GM21515 (cell line): ENCODE results near the gene PTPRN2.
"Not testable (repeated sequence)": the region's sequence is repeated elsewhere in the genome, so short reads cannot be mapped to it uniquely, and the experiment has no call there.

Experiments used
- ATAC-seq: cut with Tn5 transposase; IDR thresholded peaks from one replicate; pipeline ENCODE4 v1.9.1; 2021; ENCODE audit not compliant: unreplicated experiment

PTPRN2 gene

DNA sequence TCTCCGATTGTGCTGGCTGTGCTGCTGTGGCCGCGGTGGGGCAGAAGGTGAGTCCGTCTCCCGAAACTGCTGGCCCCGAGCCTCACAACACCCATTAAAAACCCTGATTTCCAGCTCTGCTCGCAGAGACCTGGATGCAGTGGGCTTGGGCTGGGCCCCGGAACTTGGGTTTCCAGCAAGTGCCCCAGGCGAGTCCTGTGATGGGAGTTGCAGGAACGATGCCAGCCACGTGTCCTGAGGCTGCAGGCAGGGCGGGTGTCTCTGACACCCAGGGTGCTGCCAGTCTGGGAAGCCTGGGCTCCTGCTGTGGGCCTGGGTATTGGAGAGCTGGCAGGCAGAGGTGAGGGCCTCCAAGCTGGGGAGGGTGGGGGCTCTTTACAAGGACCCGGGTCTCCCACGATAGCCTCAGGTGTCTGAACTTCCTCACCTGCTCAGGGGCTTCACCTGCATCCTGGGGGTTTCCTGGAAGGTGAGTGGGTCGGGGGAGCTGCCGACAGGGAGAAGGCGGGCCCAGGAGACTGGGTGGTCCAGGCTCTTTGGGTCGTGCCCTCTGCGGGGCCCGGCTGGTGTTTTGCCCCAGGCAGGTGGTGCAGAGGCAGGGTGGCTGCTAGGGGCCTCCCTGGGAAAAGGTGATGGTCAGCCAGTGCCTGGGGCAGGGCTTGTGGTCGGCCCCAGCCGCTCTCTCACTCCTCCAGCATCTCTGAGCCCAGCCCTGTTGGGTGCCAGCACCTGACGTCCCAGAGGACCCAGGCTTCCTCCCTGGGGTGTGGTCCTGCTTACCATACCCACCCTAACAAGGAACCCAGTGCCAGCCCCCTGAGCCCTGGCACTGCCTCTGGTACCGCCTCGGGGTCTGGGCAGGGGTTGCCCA lies 1070.5 kb downstream of the PTPRN2 start:
- ATAC-seq, result no peak

DNA sequence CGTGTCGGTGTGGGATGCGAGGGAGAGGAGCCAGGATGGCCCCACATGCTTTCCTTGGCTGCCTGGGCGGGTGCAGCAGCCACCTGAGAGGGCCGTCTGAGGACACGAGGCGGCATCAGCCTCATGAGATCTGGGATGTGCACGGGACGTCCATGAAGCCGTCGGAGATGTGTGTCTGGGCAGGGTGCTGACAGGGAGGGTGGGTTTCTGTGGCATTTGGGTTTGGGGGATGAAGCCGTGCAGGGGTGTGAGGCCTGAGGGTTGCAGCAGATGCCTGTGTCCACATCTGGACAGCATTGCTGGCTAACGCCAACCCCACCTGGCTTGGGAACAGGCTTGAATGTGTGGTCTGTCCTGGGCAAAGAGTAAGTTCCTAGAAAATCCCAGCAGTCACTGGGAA lies 1071.3 kb downstream of the PTPRN2 start:
- ATAC-seq, result no peak

DNA sequence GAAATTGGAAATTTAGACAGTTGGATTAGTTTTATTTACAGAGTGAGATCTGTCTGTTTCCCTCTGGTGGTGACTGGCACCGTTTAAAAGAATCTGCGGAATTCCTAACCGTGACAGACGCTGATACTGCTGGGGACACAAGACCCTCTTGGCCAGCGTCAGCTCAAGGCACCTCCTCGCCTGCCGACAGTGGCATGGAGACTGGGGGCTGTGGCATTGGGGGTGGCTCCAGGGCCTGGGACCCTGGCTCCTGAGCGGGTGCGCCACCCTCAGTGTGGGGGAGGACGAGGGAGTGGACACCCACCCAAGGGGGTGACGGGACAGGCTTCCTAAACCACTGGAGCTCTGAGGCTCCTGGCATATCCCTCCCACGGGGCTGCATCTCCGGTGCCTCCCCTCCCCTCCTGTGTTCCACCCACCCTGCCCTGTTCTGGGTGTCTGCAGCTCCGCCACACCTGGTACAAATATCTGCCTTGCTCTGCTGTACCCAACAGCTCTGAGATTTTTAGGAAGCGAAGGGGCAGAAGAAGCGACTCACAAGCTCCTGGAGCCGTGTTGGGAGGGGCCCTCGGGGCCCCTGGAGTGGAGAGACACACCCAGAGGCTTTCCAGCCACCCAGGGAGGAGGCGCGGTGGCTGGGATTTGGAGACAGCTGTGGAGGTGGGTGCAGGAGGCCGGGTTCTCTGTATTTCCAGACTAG lies 1072.1 kb downstream of the PTPRN2 start:
- no peak for ATAC-seq

DNA sequence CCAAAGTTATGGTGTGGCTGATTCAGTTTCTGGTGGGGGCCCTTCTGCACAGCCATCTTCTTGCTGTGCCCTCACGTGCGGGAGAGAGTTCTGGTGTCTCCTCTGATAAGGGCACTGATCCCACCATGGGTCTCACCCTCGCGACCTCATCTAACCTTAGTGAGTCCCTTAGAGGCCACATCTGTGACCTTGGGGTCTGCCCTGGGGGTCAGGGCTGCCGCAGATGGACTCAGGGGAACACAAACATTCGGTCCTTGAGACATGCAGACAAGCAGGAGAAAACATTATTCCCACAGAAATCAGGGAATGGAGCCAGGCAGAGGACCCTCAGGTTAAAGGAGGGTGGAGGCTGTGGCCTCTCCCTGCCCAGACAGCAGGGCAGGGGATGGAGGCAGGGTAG lies 1072.9 kb downstream of the PTPRN2 start:
- ATAC-seq, result no peak

DNA sequence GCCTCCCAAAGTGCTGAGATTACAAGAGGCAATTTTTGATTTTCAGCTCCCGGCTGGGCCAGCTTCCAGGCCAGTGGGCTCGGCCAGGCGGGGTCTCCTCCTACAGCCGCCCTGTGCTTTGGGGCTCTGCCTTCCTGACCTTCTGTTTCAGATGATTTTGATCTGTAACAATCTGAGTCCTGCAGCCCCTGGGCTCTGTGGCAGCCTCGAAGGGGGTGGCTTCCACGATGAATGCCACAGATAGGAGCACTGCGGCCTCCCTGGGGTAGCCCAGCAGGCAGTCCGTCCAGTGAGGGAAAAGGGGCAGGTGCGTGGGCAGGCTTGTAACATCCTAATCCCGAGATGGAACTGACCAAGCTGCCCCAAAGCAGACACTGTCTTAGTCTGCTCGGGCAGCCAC lies 1073.3 kb downstream of the PTPRN2 start:
- no peak for ATAC-seq

DNA sequence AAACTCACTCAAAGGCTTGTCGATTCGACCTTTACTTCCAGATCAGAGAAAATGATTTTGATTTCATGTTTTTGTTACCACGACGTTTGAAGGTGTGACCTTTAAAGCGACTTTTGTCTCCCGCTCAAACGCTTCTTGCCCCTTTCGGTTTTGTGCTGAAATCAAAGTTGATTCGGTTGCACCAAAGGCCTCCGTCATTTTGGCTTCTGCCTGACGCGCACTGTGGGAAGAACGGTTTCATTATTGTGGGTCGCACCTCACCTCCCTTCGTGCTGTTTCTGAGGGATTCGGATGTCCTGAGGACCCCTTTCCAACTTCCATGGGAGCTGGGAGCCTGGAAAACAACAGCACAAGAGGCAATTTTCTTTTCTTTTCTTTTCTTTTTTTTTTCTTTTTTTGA lies 1073.9 kb downstream of the PTPRN2 start:
- no peak for ATAC-seq

DNA sequence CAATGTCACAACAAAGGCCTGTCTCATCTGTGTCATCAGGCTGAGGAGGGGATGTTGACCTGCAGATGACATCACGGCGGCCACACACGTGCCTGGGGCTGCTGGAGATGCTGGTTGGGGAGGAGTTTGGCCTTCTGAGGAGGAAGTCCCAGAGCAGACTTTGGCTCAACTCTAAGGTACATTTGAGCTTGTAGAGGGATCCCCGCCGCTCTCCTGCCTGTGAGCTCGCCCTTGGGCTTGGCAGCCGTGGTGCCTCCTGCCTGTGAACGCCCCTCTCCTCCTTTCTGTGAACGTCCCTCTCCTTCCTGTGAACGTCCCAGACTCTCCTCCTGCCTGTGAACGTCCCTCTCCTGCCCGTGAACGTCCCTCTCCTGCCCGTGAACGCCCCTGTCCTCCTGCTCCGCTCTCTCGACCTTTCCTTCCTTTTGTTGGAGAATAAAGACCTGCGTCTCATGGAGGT lies 1074.4 kb downstream of the PTPRN2 start:
- ATAC-seq, result no peak

DNA sequence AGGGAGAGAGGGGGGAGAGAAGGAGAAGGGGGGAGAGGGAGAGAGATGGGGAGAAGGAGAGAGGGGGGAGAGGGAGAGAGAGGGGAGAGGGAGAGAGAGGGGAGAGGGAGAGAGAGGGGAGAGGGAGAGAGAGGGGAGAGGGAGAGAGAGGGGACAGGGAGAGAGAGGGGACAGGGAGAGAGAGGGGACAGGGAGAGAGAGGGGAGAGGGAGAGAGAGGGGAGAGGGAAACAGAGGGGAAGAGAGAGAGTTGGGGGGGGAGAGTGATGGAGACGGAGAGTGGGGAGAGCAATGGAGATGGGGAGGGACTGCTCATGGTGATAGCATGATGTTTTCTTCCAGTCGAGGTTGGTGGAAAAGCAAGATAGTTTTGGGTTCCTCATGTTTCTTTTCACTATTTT lies 1078.4 kb downstream of the PTPRN2 start:
- no peak for ATAC-seq

DNA sequence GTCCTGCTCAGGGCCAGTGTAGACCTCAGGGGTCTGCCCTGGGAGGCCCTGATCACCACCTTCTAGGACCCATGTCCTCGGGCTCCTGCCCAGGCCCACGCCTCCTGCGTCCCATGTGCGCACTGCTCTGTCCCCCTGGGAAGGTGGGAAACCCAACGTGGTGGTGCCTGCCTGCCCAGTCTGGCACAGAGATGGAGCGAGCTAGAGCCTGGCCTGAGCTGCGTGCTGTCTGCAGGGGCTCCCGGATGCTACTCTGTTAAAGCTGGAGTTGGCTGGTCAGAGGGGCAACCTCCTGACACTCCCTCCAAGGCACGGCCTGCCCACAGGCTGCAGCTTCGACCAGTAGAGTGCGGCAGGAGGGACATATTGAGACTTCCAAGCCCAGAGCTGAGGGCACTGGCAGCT lies 1079.1 kb downstream of the PTPRN2 start:
- no peak for ATAC-seq

DNA sequence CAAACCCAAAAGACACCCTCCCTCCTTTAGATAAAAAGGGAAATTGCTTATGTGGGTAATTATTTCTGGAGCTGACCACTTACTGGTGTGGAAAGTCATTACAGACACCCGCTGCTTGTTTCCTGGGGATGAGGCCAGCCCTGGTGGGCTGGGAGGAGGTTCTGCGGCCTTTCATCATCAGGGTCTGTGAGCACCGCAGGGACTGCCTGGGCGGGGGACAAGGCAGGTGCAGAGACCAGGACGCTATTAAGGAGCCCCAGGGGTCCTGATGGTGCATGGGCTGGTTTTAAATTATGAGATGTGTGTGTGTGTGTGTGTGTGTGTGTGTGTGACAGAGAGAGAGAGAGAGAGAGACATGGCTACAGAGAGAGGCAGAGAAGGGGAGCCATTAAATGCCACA lies 1079.6 kb downstream of the PTPRN2 start:
- no peak for ATAC-seq

DNA sequence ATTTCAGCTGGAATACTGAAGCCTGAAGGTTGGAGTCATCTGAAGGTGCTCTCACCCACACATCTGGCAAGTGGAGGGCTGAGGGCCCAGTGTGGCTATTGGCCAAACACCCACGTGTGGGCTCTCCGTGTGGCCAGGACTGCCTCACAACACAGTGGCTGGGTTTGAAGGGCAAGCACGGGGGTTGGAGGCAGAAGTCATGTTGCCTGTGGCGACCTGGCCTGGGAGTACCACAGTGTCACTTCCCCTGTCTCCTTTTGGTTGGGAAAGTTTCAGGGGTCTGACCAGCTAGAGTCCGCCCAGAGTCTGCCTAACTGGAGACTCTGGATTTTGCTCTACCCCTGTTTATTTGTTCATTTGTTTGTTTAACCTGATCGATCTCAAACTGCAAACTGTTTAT lies 1081.4 kb downstream of the PTPRN2 start:
- no peak for ATAC-seq

DNA sequence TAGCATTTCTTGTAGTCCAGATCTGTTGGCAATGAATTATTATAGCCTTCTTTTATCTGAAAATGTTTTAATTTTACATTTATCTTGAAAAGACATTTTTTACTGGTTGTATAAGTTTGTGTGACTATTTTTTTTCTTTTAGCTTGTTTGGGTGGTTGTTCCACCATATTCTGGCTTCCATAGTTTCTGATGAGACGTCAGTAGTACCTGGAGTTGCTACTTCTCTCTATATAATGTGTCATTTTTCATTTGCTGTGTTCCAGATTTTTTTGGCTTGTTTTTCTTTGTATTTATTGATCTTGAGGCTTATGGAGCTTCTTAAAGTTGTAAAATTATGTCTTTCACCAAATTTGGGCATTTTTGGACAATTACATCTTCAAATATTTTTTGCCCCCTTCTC lies 1082.0 kb downstream of the PTPRN2 start:
- no peak for ATAC-seq

DNA sequence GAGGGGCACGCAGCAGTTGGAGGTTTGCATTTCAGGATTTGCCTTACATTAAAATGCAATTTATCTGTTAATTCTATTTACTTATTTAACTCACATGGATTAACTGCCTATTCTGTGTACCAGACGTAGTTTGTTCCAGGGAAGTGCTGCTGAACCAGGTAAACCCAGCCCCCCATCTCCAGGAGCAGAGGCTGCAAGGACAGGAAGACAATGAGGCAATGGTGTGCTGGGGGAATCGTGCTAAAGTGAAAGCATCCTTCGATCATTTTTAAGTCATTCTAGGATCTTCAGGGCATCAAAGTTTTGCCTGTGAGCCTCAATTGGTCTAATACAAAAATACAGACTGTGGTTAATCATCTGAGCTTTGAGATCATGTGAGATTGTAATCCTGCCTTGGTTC lies 1084.4 kb downstream of the PTPRN2 start:
- no peak for ATAC-seq

DNA sequence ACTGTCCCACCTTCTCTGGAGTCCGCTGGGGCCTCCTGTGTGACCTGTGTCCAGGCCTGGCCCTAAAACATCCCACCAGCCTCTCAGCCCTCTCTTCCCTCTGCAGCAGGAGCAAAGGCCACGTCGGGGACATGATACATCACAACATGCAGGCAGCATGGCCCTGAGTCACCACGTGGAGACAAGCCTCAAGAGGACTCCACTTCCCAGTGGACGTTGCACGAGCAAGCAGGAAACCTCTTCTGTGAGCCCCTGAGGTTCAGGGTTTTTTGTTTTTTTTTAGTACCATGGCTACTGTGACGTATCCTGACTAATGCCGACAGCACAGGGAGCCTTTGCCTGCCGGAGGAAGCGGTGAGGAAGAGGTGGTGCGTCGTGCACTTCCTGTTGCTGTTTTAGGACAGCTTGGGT lies 1084.9 kb downstream of the PTPRN2 start:
- ATAC-seq, result no peak

DNA sequence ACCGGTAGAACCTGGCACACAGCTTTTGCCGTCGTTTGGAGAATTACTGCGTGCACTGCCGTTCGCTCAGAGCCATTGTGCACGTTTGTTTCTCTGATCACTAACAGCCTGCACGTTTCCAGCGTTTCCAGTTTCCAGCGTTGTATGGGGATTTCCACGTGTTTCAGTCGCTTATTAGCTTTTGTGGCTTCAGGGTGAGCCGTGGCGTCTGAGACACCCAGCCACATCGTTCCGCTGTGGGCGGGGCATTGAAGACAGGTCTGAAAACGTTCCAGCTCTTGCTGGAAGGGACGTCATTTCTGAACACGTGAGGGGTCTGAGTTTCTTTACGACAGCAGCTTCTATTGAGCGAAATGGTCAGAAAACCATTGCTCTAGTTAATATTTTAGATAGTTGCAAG lies 1086.0 kb downstream of the PTPRN2 start:
- no peak for ATAC-seq

DNA sequence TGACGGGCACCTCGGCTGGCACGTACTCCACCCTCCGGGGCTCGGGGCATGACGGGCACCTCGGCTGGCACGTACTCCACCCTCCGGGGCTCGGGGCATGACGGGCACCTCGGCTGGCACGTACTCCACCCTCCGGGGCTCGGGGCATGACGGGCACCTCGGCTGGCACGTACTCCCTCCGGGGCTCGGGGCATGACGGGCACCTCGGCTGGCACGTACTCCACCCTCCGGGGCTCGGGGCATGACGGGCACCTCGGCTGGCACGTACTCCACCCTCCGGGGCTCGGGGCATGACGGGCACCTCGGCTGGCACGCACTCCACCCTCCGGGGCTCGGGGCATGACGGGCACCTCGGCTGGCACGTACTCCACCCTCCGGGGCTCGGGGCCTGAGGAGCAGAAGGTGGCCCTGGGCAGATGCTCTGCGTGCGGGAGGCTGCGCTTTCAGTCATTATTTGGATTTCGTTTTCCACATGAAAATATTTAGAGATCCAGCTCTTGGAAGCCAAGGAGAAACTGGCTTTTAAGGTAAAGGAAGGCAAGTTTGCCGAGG lies 1086.6 kb downstream of the PTPRN2 start:
- not testable (repeated sequence) for ATAC-seq

DNA sequence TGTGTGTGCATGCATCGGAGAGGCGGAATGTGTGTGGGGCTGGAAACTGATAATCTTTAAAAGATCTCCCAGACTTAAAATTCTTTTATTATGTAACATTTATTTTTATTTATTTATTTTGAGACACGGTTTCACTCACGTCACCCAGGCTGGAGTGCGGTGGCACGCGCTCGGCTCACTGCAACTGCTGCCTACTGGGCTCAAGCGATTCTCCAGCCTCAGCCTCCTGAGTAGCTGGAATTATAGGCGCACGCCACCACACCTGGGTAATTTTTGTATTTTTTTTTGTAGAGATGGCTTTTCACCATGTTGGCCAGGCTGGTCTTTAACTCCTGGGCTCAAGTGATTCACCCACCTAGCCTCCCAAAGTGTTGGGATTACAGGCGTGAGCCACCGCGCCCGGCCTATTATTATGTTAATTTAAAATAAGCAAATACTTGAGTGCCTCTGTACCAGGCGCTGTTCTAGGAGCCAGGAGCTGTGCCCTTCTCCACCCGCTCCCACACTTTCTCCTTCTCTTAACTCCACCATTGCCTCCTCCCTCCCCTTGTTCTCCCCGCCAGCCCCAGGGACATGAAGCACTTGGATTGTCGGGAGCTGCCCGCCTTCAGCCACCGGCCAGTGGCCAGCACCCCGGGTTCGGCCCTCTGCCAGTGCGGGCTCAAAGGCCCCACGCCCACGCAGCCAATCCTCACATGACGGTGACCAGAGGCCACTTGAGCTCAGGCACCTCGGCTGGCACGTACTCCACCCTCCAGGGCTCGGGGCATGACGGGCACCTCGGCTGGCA lies 1087.3 kb downstream of the PTPRN2 start:
- ATAC-seq, result no peak

DNA sequence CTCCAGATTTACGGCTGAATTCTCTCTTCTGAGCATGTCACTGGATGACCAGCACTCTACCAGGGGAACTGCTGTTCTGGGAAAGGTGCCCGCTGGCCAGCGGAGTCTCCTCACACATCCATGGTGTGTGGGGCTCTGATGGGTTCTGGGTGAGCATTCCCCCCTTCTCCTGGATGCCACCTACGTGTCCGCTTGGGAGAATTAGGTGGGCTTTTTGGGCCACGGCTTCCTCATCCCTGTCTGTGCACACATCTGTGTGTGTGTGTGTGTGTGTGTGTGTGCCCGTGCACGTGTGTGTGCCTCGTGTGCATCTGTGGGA lies 1087.8 kb downstream of the PTPRN2 start:
- ATAC-seq, result no peak

DNA sequence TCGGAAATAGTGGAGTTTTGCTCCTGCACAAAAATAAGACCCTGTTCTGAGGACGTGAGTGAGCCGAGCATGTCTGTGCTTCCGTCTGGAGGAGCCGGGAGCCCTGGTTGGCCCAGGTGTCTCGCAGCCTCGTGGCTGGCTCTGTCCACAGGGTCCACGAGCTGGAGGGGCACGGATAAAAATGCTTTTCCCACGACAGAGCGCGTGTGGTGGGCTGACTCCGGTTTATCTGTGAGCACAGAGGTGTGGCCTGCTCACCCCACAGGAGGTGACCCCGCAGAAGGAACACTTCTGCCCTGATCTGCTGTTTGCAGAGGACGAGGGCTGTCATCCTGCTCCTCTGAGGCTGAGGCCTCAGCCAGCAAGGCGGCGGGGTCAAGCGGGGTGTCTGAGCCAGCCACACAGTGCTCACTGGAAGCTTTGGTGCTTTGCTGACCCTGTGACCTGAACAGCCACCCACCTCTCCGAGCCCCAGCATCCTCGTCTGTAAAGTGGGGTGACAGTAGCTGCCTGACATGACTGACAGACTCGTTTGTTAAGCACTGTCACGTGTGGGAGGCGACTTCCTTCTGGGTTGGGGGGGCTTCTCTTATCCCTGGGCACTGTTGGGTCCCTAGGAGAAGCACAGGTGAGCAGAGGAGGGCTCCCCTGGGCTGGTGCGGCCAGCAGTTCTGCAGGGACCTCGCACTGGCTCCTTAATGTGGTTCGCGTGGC lies 1088.3 kb downstream of the PTPRN2 start:
- ATAC-seq, result no peak

DNA sequence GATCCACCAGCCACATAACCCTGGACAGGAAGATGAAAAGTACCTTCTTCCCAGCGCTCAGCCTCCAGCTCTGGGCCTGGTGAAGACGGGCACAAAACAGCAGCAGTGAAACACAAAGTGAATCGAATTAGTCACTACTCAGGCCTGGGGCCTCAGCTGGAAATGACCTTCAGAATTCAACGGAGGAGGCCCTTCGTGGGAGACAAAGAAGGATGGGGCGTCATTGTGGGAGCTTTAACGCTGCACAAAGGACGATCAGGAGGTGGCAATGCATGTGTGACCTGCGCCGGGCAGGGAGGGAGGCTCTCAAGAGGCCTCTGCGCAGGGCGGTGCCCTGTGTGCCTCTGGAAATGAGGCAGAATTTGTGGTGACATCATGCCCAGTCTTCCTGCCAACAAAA lies 1089.0 kb downstream of the PTPRN2 start:
- ATAC-seq, result no peak
